ENCODE results near the gene TOM1L2.

DNA sequence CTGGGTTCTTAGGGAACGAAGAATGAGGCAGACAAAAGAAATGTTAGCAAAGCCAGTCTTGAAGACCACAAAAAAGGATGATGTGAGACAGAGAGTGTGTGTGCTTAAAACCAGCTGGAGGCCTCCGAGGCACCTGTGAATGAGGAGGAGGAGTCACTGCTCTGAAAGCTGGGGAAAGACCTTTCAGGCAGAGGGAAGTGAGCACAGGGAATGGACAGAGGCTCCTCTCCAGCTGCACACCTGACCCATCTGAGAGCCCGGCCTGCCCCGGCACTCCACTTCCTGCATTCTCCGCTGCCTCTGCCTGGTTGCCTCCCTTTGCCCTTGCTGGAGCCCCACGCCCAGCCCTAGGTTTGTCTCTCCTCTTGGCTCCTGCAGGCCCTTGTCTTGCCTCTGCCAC lies 80.2 kb downstream of the TOM1L2 start:
- TF ChIP-seq EP300 (IDR thresholded peaks at IDR 0.05): no peak
- TF ChIP-seq POLR2A (IDR thresholded peaks at IDR 0.05): no peak
- TF ChIP-seq, protein P1, sequence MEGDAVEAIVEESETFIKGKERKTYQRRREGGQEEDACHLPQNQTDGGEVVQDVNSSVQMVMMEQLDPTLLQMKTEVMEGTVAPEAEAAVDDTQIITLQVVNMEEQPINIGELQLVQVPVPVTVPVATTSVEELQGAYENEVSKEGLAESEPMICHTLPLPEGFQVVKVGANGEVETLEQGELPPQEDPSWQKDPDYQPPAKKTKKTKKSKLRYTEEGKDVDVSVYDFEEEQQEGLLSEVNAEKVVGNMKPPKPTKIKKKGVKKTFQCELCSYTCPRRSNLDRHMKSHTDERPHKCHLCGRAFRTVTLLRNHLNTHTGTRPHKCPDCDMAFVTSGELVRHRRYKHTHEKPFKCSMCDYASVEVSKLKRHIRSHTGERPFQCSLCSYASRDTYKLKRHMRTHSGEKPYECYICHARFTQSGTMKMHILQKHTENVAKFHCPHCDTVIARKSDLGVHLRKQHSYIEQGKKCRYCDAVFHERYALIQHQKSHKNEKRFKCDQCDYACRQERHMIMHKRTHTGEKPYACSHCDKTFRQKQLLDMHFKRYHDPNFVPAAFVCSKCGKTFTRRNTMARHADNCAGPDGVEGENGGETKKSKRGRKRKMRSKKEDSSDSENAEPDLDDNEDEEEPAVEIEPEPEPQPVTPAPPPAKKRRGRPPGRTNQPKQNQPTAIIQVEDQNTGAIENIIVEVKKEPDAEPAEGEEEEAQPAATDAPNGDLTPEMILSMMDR (IDR thresholded peaks at IDR 0.05): no peak
- no peak for TF ChIP-seq POLR2AphosphoS5 (IDR thresholded peaks at IDR 0.05)

Measured in stomach (tissue), 4 donors.